HG03342 (cell line): Measurements from ENCODE around the gene BEND2.

ENCODE experiments used
- ATAC-seq: cut with Tn5 transposase; IDR thresholded peaks from one replicate; pipeline ENCODE4 v1.9.1; 2021; ENCODE audit warnings: mild to moderate bottlenecking, moderate library complexity; ENCODE audit not compliant: unreplicated experiment

Gene BEND2

DNA sequence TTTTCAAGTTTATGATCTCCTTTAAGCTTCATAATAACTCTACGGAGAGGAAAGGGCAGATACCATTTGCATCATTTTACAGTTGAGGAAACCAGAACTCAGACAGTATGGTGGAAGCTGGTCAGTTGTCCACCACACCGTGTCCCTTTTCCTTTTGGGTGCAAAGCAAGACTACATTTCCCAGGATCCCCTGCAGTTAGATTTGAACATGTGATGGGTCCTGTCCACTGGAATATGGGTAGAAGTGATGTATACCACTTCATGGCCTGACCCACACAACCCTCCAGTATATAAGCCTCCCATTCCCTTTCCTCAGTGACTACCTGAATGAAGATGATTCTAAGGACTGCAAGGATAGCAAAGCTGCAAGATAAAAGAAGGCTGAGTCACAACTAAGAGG is 74.7 kb downstream of the BEND2 start:
- ATAC-seq = no peak

DNA sequence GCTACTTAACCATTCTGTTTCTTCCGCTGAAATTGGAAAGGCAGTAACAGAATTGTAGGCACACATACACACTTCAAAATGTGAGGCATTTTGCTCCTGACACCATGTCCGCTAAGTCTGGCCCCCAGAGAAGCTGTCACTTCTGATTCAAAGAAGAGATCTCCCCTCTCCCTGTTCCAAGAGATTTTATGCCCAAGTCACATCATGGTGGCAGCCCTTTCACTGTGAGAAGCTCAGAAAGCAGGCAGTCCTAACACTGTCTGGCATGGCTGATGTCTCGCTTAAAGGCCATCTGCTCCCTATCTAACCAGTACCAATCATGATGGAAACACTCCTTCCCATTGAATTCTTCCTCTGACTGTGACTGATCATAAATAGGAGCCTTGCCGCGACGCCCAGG is 83.9 kb downstream of the BEND2 start:
- ATAC-seq = no peak

DNA sequence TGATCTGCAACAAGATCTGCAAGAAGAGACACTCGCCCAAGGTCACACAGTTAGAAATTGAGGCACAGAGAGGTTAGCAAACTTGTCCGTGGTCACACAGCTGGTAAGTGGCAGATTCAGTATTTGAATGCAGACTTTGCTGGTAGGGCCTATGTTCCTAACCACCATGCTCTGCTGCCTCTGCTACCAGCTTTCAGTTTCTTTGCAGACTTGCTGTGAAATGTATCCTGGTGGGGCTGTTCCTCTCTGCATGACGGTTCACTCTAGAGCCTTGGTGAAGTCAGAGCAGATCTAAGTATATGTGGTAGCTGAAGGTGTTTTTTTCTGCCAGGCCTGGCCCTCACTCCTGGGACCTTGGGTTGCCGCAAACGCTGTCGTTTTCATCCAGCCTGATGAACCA is 87.1 kb downstream of the BEND2 start:
- ATAC-seq = no peak

DNA sequence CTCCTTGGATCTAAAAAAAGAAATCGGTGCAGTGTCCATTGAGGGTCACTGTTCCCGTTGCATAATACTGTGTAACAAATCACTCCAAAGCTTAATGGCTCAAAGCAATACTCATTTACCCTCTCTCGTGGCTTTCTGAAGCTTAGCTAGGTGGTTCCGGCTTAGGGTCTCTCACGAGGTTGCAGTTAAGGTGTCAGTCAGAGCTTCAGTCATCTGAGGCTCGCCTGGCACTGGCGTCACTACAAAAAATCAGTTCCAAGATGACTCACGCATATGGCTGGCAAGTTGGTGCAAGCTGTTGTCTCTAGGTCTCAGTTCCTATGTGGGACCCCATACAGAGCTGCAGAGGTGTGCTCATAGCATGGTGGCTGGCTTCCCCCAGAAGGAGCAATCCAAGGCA is 91.0 kb downstream of the BEND2 start:
- ATAC-seq = no peak

DNA sequence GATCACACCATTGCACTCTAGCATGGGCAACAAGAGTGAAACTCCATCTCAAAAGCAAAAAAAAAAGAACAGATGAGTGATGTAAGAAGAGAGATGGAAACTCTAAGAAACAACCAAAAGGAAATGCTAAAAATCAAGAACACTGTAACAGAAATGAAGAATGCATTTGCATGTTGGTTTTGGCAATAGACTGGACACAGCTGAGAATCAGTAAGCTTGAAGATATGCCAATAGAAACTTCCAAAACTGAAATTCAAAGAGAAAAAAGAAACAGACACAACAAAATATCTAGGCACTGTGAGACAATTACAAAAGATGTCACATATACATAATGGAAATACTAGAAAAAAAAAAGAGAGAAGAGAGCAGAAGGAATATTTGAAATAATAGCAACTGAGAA is 93.7 kb downstream of the BEND2 start:
- ATAC-seq = no peak

DNA sequence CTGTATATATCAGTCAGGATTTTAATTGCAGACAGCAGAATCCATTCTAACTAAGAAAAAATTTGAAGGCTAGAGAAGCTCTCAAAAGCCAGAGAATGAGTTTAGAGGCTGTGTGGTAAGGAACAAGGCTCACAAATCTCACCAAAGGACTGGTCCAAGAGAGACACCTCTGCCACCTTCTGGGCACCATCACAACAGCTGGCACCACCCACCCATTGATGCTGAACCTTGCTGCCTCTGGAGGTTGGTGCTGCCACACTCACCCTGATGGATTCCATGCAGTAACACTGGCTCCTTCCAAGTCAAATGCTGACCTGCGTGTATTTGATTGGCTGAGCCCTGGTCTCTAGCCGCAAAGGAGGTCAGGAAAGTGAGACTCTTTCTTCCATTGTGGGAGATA is 100.8 kb downstream of the BEND2 start:
- no peak for ATAC-seq
